K562 (cell line): ENCODE data around the gene CCDC28B. TPM values are rescaled to one million over a fixed set of nuclear protein-coding genes. Genes with fewer than 3 reads are reported as not detected.

Experiments
- BRD4 ChIP-seq: fragments of 200-600 bp; sonication (generic); IDR thresholded peaks from 2 replicates; pipeline ENCODE4 v1.6.1; 2017; ENCODE audit warnings: inconsistent platforms
- CBX2 ChIP-seq: fragments of 200-600 bp; sonication (generic); IDR thresholded peaks from one replicate; pipeline ENCODE4 v1.6.1; 2012; ENCODE audit warnings: mild to moderate bottlenecking, low read length, inconsistent platforms; ENCODE audit not compliant: insufficient read depth, poor library complexity, severe bottlenecking
- ETV1 ChIP-seq: fragments of 450-650 bp; conservative IDR thresholded peaks from 2 replicates; pipeline ENCODE4 v1.6.1; 2016; ENCODE audit warnings: missing genetic modification characterization, control low read depth, low read depth, missing compliant biosample characterization
- HMGXB4 ChIP-seq: sonication (generic); formaldehyde crosslinking; IDR thresholded peaks from 2 replicates; pipeline ENCODE4 v1.8.1; 2023; ENCODE audit warnings: mild to moderate bottlenecking, missing genetic modification reagents
- HOXB6 ChIP-seq: fragments of 250-450 bp; sonication (Bioruptor Pico); IDR thresholded peaks from 2 replicates; pipeline ENCODE4 v1.5.1; 2022; ENCODE audit warnings: mild to moderate bottlenecking, borderline replicate concordance
- KDM4B ChIP-seq, 2 experiments: fragments of 450-650 bp in 1 of 2; sonication (generic) in 1 of 2; IDR thresholded peaks; 2 replicates each; pipeline ENCODE4 v1.6.1; 2016 to 2017; ENCODE audit warnings: borderline replicate concordance in 2 of 2, antibody characterized with exemption in 1 of 2, low read depth in 1 of 2, mild to moderate bottlenecking in 1 of 2
- L3MBTL2 ChIP-seq: fragments of 450-650 bp; IDR thresholded peaks from 2 replicates; pipeline ENCODE4 v1.6.1; 2016; ENCODE audit warnings: mild to moderate bottlenecking, moderate library complexity
- OTX1 ChIP-seq: fragments of 450-650 bp; formaldehyde crosslinking; IDR thresholded peaks from 2 replicates; pipeline ENCODE4 v1.4.0; 2022; ENCODE audit warnings: mild to moderate bottlenecking
- POLR2B ChIP-seq: fragments of 450-650 bp; IDR thresholded peaks from 2 replicates; pipeline ENCODE4 v1.6.1; 2018; ENCODE audit warnings: low read depth; ENCODE audit not compliant: partially characterized antibody
- POLR3G ChIP-seq: IDR thresholded peaks from 2 replicates; pipeline ENCODE4 v1.6.1; 2011; ENCODE audit not compliant: insufficient read length, insufficient replicate concordance; ENCODE audit errors: extremely low read depth
- PTTG1 ChIP-seq: fragments of 450-650 bp; IDR thresholded peaks from 2 replicates; pipeline ENCODE4 v1.6.1; 2016; ENCODE audit warnings: low read depth, mild to moderate bottlenecking, missing genetic modification characterization, missing compliant biosample characterization
- SPI1 ChIP-seq: IDR thresholded peaks from 2 replicates; pipeline ENCODE4 v1.6.1; 2011; ENCODE audit warnings: low read depth, low read length, control low read depth, borderline replicate concordance
- YY1 ChIP-seq, 3 experiments: IDR thresholded peaks; 2 replicates each; pipeline ENCODE4 v1.6.1; 2011; ENCODE audit warnings: low read length in 2 of 3, mild to moderate bottlenecking in 2 of 3, moderate library complexity in 2 of 3, borderline replicate concordance in 1 of 3, control low read depth in 1 of 3, low read depth in 1 of 3; ENCODE audit not compliant: insufficient read depth in 3 of 3, insufficient replicate concordance in 2 of 3, control insufficient read depth in 1 of 3, insufficient read length in 1 of 3; ENCODE audit errors: extremely low read depth in 1 of 3
- ZNF76 ChIP-seq: fragments of 250-450 bp; sonication (Bioruptor Pico); IDR thresholded peaks from 2 replicates; pipeline ENCODE4 v1.4.0; 2020; ENCODE audit warnings: mild to moderate bottlenecking, moderate library complexity, borderline replicate concordance
- polyA plus RNA-seq, 8 experiments: library from polyadenylated mRNA; depleted of rRNA in 4 of 8; stranded (reverse) in 5 of 8; unstranded in 3 of 8; fragments of >200 nt; fragmentation: Nextera tagmentation in 2 of 8; fragmentation: Illumina TruSeq in 1 of 8; extraction: Ambion mirVana in 2 of 8; extraction: Trizol in 1 of 8; gene quantifications; 2 replicates each; pipeline versions ENCODE4 v1.2.1 to v1.2.3, GENCODE V29; 2011 to 2014; ENCODE audit warnings: inconsistent platforms in 1 of 8, missing spikeins in 1 of 8
- total RNA-seq, 7 experiments: library from RNA; depleted of rRNA in 6 of 7; stranded (reverse); fragments of >200 nt in 6 of 7; fragmentation: Illumina TruSeq in 2 of 7; extraction: Trizol in 2 of 7; gene quantifications; 2 replicates each; pipeline versions ENCODE4 v1.2.1 to v1.2.3, GENCODE V29; 2011 to 2021; ENCODE audit warnings: low replicate concordance in 1 of 7
- TF ChIP-seq, protein P1 (sequence below), 2 experiments: fragments of 200-800 bp in 1 of 2; sonication (Bioruptor generic) in 1 of 2; sonication (generic) in 1 of 2; formaldehyde crosslinking in 1 of 2; IDR thresholded peaks in 1 of 2; conservative IDR thresholded peaks in 1 of 2; 2 replicates each; pipeline versions ENCODE4 v1.5.0 to v1.6.1; 2016 to 2020; ENCODE audit warnings: missing compliant biosample characterization in 1 of 2, missing genetic modification characterization in 1 of 2, missing genetic modification reagents in 1 of 2
- TF ChIP-seq, protein P2 (sequence below): fragments of 250-450 bp; sonication (Bioruptor Pico); IDR thresholded peaks from 2 replicates; pipeline ENCODE4 v1.4.0; 2020; ENCODE audit warnings: mild to moderate bottlenecking
- TF ChIP-seq, protein P3 (sequence below): sonication (generic); formaldehyde crosslinking; IDR thresholded peaks from 2 replicates; pipeline ENCODE4 v1.5.0; 2020; ENCODE audit warnings: missing genetic modification reagents
- TF ChIP-seq, protein P4 (sequence below): sonication (generic); formaldehyde crosslinking; IDR thresholded peaks from 2 replicates; pipeline ENCODE4 v1.8.0; 2022; ENCODE audit warnings: missing genetic modification reagents, mild to moderate bottlenecking, moderate library complexity, borderline replicate concordance

Gene CCDC28B
- total and polyA plus RNA-seq, 9 of the 15 experiments (the other 6 are each of a cell fraction or from before 2014, with no cell fraction given) = 5.7 to 54.5 (median 31.7) TPM

DNA sequence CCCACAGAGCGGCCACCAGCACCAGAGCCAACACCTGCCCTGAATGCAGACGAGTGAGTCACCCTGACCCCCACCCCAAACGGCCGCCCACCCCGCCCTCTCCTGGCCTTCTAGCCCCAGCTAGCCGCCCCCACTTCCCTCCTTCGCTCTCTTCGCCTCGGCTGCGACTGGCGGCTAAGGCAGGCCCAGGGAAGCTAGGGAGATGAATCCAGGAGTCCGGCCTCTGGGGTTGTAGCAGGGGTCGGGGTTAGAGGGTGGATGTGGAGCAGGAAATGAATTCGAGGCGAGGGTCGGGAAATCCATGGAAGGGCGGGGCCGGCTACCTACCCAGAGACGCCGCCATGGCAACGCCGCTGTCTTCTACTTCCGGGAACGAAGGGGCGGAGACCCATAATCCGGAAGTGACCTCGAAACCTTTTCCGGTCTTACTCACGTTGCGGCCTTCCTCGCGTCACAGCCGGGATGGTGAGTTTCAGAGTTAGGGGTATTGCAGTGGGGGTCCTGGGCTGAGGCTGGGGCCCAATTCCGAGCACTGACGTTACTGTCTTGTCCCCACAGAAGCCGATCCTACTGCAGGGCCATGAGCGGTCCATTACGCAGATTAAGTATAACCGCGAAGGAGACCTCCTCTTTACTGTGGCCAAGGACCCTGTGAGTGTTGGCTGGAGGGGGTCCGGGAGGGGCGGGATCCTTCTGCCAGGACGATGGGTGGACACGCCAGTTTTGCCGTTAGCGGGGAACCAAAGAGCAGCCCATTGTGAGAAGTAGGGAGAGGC lies 21.8 kb downstream of the CCDC28B start, which contains the start of the genes EIF3I and TMEM234 (continued):
- TF ChIP-seq, protein P1, sequence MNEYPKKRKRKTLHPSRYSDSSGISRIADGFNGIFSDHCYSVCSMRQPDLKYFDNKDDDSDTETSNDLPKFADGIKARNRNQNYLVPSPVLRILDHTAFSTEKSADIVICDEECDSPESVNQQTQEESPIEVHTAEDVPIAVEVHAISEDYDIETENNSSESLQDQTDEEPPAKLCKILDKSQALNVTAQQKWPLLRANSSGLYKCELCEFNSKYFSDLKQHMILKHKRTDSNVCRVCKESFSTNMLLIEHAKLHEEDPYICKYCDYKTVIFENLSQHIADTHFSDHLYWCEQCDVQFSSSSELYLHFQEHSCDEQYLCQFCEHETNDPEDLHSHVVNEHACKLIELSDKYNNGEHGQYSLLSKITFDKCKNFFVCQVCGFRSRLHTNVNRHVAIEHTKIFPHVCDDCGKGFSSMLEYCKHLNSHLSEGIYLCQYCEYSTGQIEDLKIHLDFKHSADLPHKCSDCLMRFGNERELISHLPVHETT (CRISPR knock-in tag; conservative IDR thresholded peaks at IDR 0.05 in 1 of 2, IDR thresholded peaks at IDR 0.05 in 1 of 2) = peak in 1 of 2 experiments; percentile 74; a peak in 2 of 4 replicates
- TF ChIP-seq OTX1 (CRISPR knock-in tag) (no peak), KDM4B (IDR thresholded peaks at IDR 0.05; ENCODE audit: borderline replicate concordance in 2 of 2, low read depth in 1 of 2) (peak in 1 of 2 experiments; percentile 90; a peak in 2 of 4 replicates), L3MBTL2 (peak; percentile 59; the same call in 1 of the 2 replicates), CBX2 (no peak), SPI1 (peak; percentile 57; the same call in 1 of the 2 replicates), POLR3G (no peak), HOXB6 (CRISPR knock-in tag) (no peak), ZNF76 (CRISPR knock-in tag) (no peak), PTTG1 (tag) (no peak), YY1 (IDR thresholded peaks at IDR 0.05; ENCODE audit: borderline replicate concordance in 1 of 3, control insufficient read depth in 1 of 3, extremely low read depth in 1 of 3, insufficient read depth in 3 of 3, insufficient read length in 1 of 3, insufficient replicate concordance in 2 of 3, low read depth in 1 of 3, low read length in 2 of 3) (peak in 2 of 3 experiments; percentile 11 to 65), ETV1 (tag) (peak; percentile 93), POLR2B (peak; percentile 91), BRD4 (peak; percentile 42; the same call in 1 of the 2 replicates), HMGXB4 (CRISPR knock-in tag) (peak; percentile 57; the same call in 1 of the 2 replicates)
- TF ChIP-seq, protein P2, sequence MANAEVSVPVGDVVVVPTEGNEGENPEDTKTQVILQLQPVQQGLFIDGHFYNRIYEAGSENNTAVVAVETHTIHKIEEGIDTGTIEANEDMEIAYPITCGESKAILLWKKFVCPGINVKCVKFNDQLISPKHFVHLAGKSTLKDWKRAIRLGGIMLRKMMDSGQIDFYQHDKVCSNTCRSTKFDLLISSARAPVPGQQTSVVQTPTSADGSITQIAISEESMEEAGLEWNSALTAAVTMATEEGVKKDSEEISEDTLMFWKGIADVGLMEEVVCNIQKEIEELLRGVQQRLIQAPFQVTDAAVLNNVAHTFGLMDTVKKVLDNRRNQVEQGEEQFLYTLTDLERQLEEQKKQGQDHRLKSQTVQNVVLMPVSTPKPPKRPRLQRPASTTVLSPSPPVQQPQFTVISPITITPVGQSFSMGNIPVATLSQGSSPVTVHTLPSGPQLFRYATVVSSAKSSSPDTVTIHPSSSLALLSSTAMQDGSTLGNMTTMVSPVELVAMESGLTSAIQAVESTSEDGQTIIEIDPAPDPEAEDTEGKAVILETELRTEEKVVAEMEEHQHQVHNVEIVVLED (CRISPR knock-in tag) = no peak
- TF ChIP-seq, protein P3, sequence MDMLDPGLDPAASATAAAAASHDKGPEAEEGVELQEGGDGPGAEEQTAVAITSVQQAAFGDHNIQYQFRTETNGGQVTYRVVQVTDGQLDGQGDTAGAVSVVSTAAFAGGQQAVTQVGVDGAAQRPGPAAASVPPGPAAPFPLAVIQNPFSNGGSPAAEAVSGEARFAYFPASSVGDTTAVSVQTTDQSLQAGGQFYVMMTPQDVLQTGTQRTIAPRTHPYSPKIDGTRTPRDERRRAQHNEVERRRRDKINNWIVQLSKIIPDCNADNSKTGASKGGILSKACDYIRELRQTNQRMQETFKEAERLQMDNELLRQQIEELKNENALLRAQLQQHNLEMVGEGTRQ (CRISPR knock-in tag) = no peak
- TF ChIP-seq, protein P4, sequence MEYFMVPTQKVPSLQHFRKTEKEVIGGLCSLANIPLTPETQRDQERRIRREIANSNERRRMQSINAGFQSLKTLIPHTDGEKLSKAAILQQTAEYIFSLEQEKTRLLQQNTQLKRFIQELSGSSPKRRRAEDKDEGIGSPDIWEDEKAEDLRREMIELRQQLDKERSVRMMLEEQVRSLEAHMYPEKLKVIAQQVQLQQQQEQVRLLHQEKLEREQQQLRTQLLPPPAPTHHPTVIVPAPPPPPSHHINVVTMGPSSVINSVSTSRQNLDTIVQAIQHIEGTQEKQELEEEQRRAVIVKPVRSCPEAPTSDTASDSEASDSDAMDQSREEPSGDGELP = peak; percentile 74
